H1 (cell line): Measurements from ENCODE around the gene FBXL16. TPM values are rescaled to one million over a fixed set of nuclear protein-coding genes. Genes with fewer than 3 reads are reported as not detected.
A peak's percentile ranks its signal among the peaks of the same experiment; 100 is the strongest.

Experiments
- ATF2 ChIP-seq: IDR thresholded peaks from 2 replicates; pipeline ENCODE4 v1.6.1; 2012; ENCODE audit warnings: low read length, inconsistent platforms
- BACH1 ChIP-seq: IDR thresholded peaks from 2 replicates; pipeline ENCODE4 v1.6.1; 2012; ENCODE audit warnings: low read length, improper control_type of control experiment
- EGR1 ChIP-seq: IDR thresholded peaks from 2 replicates; pipeline ENCODE4 v1.6.1; 2011; ENCODE audit warnings: low read depth, low read length, borderline replicate concordance
- SIRT6 ChIP-seq: IDR thresholded peaks from one replicate; pipeline ENCODE4 v1.7.1; 2012; ENCODE audit warnings: low read length, inconsistent platforms
- TCF12 ChIP-seq: IDR thresholded peaks from 2 replicates; pipeline ENCODE4 v1.6.1; 2011; ENCODE audit warnings: low read depth, mild to moderate bottlenecking, low read length
- TEAD4 ChIP-seq: IDR thresholded peaks from 2 replicates; pipeline ENCODE4 v1.6.1; 2012; ENCODE audit warnings: low read depth, low read length, inconsistent platforms, mixed read lengths
- polyA plus RNA-seq, 7 experiments: library from polyadenylated mRNA; depleted of rRNA in 3 of 7; stranded (reverse) in 5 of 7; unstranded in 2 of 7; fragments of >200 nt in 5 of 7; fragments of 200-250 nt in 2 of 7; gene quantifications; 1 replicate in 5 of 7; 2 replicates in 1 of 7; 4 replicates in 1 of 7; pipeline versions ENCODE4 v1.2.1 to v1.2.3, GENCODE V29; 2011 to 2013; ENCODE audit warnings: missing spikeins in 2 of 7, mixed read lengths in 2 of 7
- total RNA-seq: library from RNA; stranded (reverse); fragmentation: NEBNext Ultra II Directional; extraction: Animal tissue kit (Norgen Biotek cat#: 25700); gene quantifications from 2 replicates; pipeline ENCODE4 v1.2.1, GENCODE V29; 2021

The FBXL16 gene
- total and polyA plus RNA-seq, 2 of the 8 experiments (the other 6 are each of a cell fraction or from before 2014, with no cell fraction given): 12.5 to 12.8 TPM

- TF ChIP-seq EGR1: no peak
- TF ChIP-seq BACH1: peak; percentile 36; the same call in 1 of the 2 replicates
- no peak for TF ChIP-seq TCF12
- TF ChIP-seq SIRT6: no peak
- TF ChIP-seq TEAD4: peak; percentile 7; the same call in 1 of the 2 replicates
- no peak for TF ChIP-seq ATF2
Measured at GRCh38 chr16:726438-727290, 21.1 kb upstream of the FBXL16 start, which contains the start of the genes CCDC78 and HAGHL (continued).
